Mesendoderm (in vitro differentiated cells): ENCODE data around the gene ACAP3.

Source experiments
- DNase-seq: peaks from one replicate; pipeline ENCODE4 v3.0.0; 2013
- H2AK5ac ChIP-seq: 2 replicates; pipeline ENCODE4 v1.6.1; 2013; ENCODE audit warnings: low read length, inconsistent platforms
- H2BK120ac ChIP-seq: 2 replicates; pipeline ENCODE4 v1.6.1; 2013; ENCODE audit warnings: low read depth, mild to moderate bottlenecking, low read length, moderate library complexity, mixed read lengths
- H2BK15ac ChIP-seq: replicated peaks from 2 replicates; pipeline ENCODE4 v1.6.1; 2013; ENCODE audit warnings: low read depth, mild to moderate bottlenecking, moderate library complexity
- H2BK5ac ChIP-seq: 2 replicates; pipeline ENCODE4 v1.6.1; 2013; ENCODE audit warnings: low read length, inconsistent platforms
- H3K18ac ChIP-seq: 2 replicates; pipeline ENCODE4 v1.6.1; 2013; ENCODE audit warnings: mild to moderate bottlenecking, low read length, mixed read lengths
- H3K23ac ChIP-seq: one replicate; pipeline ENCODE4 v1.6.1; 2013; ENCODE audit warnings: low read length
- H3K27ac ChIP-seq: 2 replicates; pipeline ENCODE4 v1.5.1; 2013; ENCODE audit warnings: low read depth, mild to moderate bottlenecking, inconsistent platforms, low read length, moderate library complexity
- H3K27me3 ChIP-seq: 2 replicates; pipeline ENCODE4 v1.6.1; 2013; ENCODE audit warnings: low read length, control low read depth, mild to moderate bottlenecking, inconsistent platforms; ENCODE audit not compliant: insufficient read depth, poor library complexity
- H3K36me3 ChIP-seq: 2 replicates; pipeline ENCODE4 v1.6.1; 2013; ENCODE audit warnings: low read length, inconsistent platforms; ENCODE audit not compliant: control insufficient read depth, insufficient read depth
- H3K4ac ChIP-seq: one replicate; pipeline ENCODE4 v1.6.1; 2013; ENCODE audit warnings: low read depth, mild to moderate bottlenecking, low read length, moderate library complexity
- H3K4me1 ChIP-seq: 2 replicates; pipeline ENCODE4 v1.6.1; 2013; ENCODE audit warnings: low read depth, low read length, inconsistent platforms; ENCODE audit not compliant: control insufficient read depth
- H3K4me2 ChIP-seq: 2 replicates; pipeline ENCODE4 v1.6.1; 2013; ENCODE audit warnings: low read length
- H3K4me3 ChIP-seq: 2 replicates; pipeline ENCODE4 v1.5.1; 2013; ENCODE audit warnings: mild to moderate bottlenecking, low read length
- H3K56ac ChIP-seq: one replicate; pipeline ENCODE4 v1.6.1; 2013; ENCODE audit warnings: low read length
- H3K79me1 ChIP-seq: 2 replicates; pipeline ENCODE4 v1.6.1; 2013; ENCODE audit warnings: low read length, inconsistent platforms
- H3K79me2 ChIP-seq: 2 replicates; pipeline ENCODE4 v1.6.1; 2013; ENCODE audit warnings: mild to moderate bottlenecking, low read length; ENCODE audit not compliant: control insufficient read depth, insufficient read depth
- H3K9ac ChIP-seq: 2 replicates; pipeline ENCODE4 v1.6.1; 2013; ENCODE audit warnings: low read length, inconsistent platforms
- H4K5ac ChIP-seq: one replicate; pipeline ENCODE4 v1.6.1; 2013; ENCODE audit warnings: low read length
- H4K8ac ChIP-seq: one replicate; pipeline ENCODE4 v1.6.1; 2013; ENCODE audit warnings: low read depth, mild to moderate bottlenecking, control low read depth, low read length, moderate library complexity
- WGBS: extraction: QIAGEN DNeasy Blood & Tissue Kit; methylation state at CpG from one replicate; pipeline ENCODE4 v1.1.7; 2013; ENCODE audit warnings: low lambda C conversion rate, missing lambda C conversion rate; ENCODE audit not compliant: insufficient coverage; ENCODE audit errors: extremely low coverage; 5-methylcytosine and 5-hydroxymethylcytosine counted together

ACAP3 gene

GRCh38 chr1:1285102-1285571 is 22.6 kb downstream of the ACAP3 start:
- WGBS, result no CpG with 5 or more reads among the region's 22 CpGs
- no peak overlapping the region for H3K18ac ChIP-seq
- no peak overlapping the region for H3K4me3 ChIP-seq
- H4K5ac ChIP-seq, result no peak overlapping the region
- H3K36me3 ChIP-seq, result no peaks in the 10 kb centered on the region
- H4K8ac ChIP-seq, result no peak overlapping the region
- no peak overlapping the region for H3K56ac ChIP-seq
- no peak overlapping the region for H3K23ac ChIP-seq
- H2BK15ac ChIP-seq, result no peak overlapping the region
- H3K4me1 ChIP-seq, result no peaks in the 10 kb centered on the region
- H2BK120ac ChIP-seq, result no peak overlapping the region
- H3K27me3 ChIP-seq, result no peaks in the 10 kb centered on the region
- no peaks in the 10 kb centered on the region for H3K79me1 ChIP-seq
- H3K9ac ChIP-seq, result no peak overlapping the region
- H2BK5ac ChIP-seq, result no peak overlapping the region
- H3K4me2 ChIP-seq, result no peak overlapping the region
- H3K27ac ChIP-seq, result no peak overlapping the region
- H2AK5ac ChIP-seq, result no peak overlapping the region
- DNase-seq, result no peak
- no peak overlapping the region for H3K4ac ChIP-seq
- no peaks in the 10 kb centered on the region for H3K79me2 ChIP-seq

GRCh38 chr1:1284221-1285101 is 23.3 kb downstream of the ACAP3 start:
- Histone ChIP-seq H3K79me1 (no peaks in the 10 kb centered on the region), H2BK120ac (no peak overlapping the region), H3K4me2 (no peak overlapping the region), H3K27me3 (no peaks in the 10 kb centered on the region), H3K4me1 (no peaks in the 10 kb centered on the region), H3K9ac (no peak overlapping the region), H4K5ac (no peak overlapping the region), H3K56ac (no peak overlapping the region), H3K4me3 (no peak overlapping the region), H3K79me2 (no peaks in the 10 kb centered on the region), H3K23ac (no peak overlapping the region), H2BK5ac (no peak overlapping the region), H4K8ac (no peak overlapping the region), H2AK5ac (no peak overlapping the region), H2BK15ac (no peak overlapping the region), H3K4ac (no peak overlapping the region), H3K27ac (no peak overlapping the region), H3K36me3 (no peaks in the 10 kb centered on the region), H3K18ac (no peak overlapping the region)
- no peak for DNase-seq
- WGBS, result no CpG with 5 or more reads among the region's 32 CpGs

GRCh38 chr1:1283821-1284220 is 23.9 kb downstream of the ACAP3 start:
- Histone ChIP-seq H3K4me2 (no peak overlapping the region), H3K4me3 (no peak overlapping the region), H3K18ac (no peak overlapping the region), H3K36me3 (no peaks in the 10 kb centered on the region), H3K23ac (no peak overlapping the region), H2AK5ac (no peak overlapping the region), H3K56ac (no peak overlapping the region), H3K27ac (no peak overlapping the region), H2BK15ac (no peak overlapping the region), H2BK5ac (no peak overlapping the region), H3K9ac (no peak overlapping the region), H3K27me3 (no peaks in the 10 kb centered on the region), H3K4ac (no peak overlapping the region), H2BK120ac (no peak overlapping the region), H4K5ac (no peak overlapping the region), H3K4me1 (no peaks in the 10 kb centered on the region), H3K79me2 (no peaks in the 10 kb centered on the region), H4K8ac (no peak overlapping the region), H3K79me1 (no peaks in the 10 kb centered on the region)
- no CpG with 5 or more reads among the region's 9 CpGs for WGBS
- DNase-seq, result peak; percentile 54

GRCh38 chr1:1282998-1283397 is 24.7 kb downstream of the ACAP3 start:
- no CpG with 5 or more reads among the region's 14 CpGs for WGBS
- Histone ChIP-seq H3K4me1 (no peaks in the 10 kb centered on the region), H3K56ac (no peak overlapping the region), H4K5ac (no peak overlapping the region), H2BK120ac (no peak overlapping the region), H3K27me3 (no peaks in the 10 kb centered on the region), H2BK5ac (no peak overlapping the region), H3K23ac (no peak overlapping the region), H3K4ac (no peak overlapping the region), H3K79me2 (no peaks in the 10 kb centered on the region), H3K79me1 (no peaks in the 10 kb centered on the region), H3K4me2 (no peak overlapping the region), H2AK5ac (no peak overlapping the region), H4K8ac (no peak overlapping the region), H3K9ac (no peak overlapping the region), H3K36me3 (no peaks in the 10 kb centered on the region), H3K18ac (no peak overlapping the region), H2BK15ac (no peak overlapping the region), H3K27ac (no peak overlapping the region), H3K4me3 (no peak overlapping the region)
- no peak for DNase-seq

- H2BK5ac ChIP-seq, result no peak overlapping the region
- no peak overlapping the region for H4K8ac ChIP-seq
- WGBS, result no CpG with 5 or more reads among the region's 26 CpGs
- no peak overlapping the region for H3K4ac ChIP-seq
- no peak overlapping the region for H2AK5ac ChIP-seq
- no peaks in the 10 kb centered on the region for H3K79me2 ChIP-seq
- H4K5ac ChIP-seq, result no peak overlapping the region
- no peak overlapping the region for H3K27ac ChIP-seq
- H3K79me1 ChIP-seq, result no peaks in the 10 kb centered on the region
- H3K18ac ChIP-seq, result no peak overlapping the region
- H3K4me1 ChIP-seq, result no peaks in the 10 kb centered on the region
- H3K27me3 ChIP-seq, result no peaks in the 10 kb centered on the region
- no peak overlapping the region for H2BK120ac ChIP-seq
- DNase-seq, result no peak
- no peak overlapping the region for H3K4me2 ChIP-seq
- no peak overlapping the region for H3K9ac ChIP-seq
- H2BK15ac ChIP-seq, result no peak overlapping the region
- no peak overlapping the region for H3K23ac ChIP-seq
- H3K36me3 ChIP-seq, result no peaks in the 10 kb centered on the region
- H3K4me3 ChIP-seq, result no peak overlapping the region
- no peak overlapping the region for H3K56ac ChIP-seq
Observed at GRCh38 chr1:1281533-1282321, 26.0 kb downstream of the ACAP3 start.
